GM21381 (cell line): ENCODE measurements around the gene CLEC5A.
"Not testable (repeated sequence)": the region's sequence is repeated elsewhere in the genome, so short reads cannot be mapped to it uniquely, and the experiment has no call there.

ENCODE experiments used
- ATAC-seq: cut with Tn5 transposase; IDR thresholded peaks from one replicate; pipeline ENCODE4 v1.9.1; 2021; ENCODE audit warnings: mild to moderate bottlenecking, moderate library complexity; ENCODE audit not compliant: unreplicated experiment

Gene CLEC5A

GRCh38 chr7:141946796-141947195, at the start of gene CLEC5A:
CLEC5A (minus strand) TSS chr7:141946974; CDS start chr7:141946292, 682 bp downstream.
- ATAC-seq, result no peak

- no peak for ATAC-seq
Measured at GRCh38 chr7:141993354-141993753, 46.6 kb upstream of the CLEC5A start.

- no peak for ATAC-seq
Measured at GRCh38 chr7:141992688-141993087, 45.9 kb upstream of the CLEC5A start.

GRCh38 chr7:141992156-141992555, 45.4 kb upstream of the CLEC5A start:
- no peak for ATAC-seq

GRCh38 chr7:141991140-141991539, 44.4 kb upstream of the CLEC5A start:
- no peak for ATAC-seq

- ATAC-seq, result no peak
Measured at GRCh38 chr7:141990011-141990725, 43.4 kb upstream of the CLEC5A start.

- ATAC-seq, result not testable (repeated sequence)
Measured at GRCh38 chr7:141987803-141988202, 41.0 kb upstream of the CLEC5A start.

- ATAC-seq, result no peak
Measured at GRCh38 chr7:141986923-141987322, 40.1 kb upstream of the CLEC5A start.

- ATAC-seq, result not testable (repeated sequence)
Measured at GRCh38 chr7:141985926-141986325, 39.2 kb upstream of the CLEC5A start.

- no peak for ATAC-seq
Measured at GRCh38 chr7:141979568-141979967, 32.8 kb upstream of the CLEC5A start.

- ATAC-seq, result no peak
Measured at GRCh38 chr7:141978351-141978750, 31.6 kb upstream of the CLEC5A start.

GRCh38 chr7:141976524-141977245, 29.9 kb upstream of the CLEC5A start:
- no peak for ATAC-seq

GRCh38 chr7:141975806-141976523, 29.2 kb upstream of the CLEC5A start:
- peak; percentile 80 for ATAC-seq

- ATAC-seq, result no peak
Measured at GRCh38 chr7:141974831-141975230, 28.1 kb upstream of the CLEC5A start.

GRCh38 chr7:141973673-141974072, 26.9 kb upstream of the CLEC5A start, which contains the start of gene TAS2R38:
TAS2R38 (minus strand) TSS chr7:141973773; CDS start chr7:141973689, 84 bp downstream.
- ATAC-seq, result no peak

- ATAC-seq, result peak; percentile 68
Measured at GRCh38 chr7:141960687-141961422, 14.1 kb upstream of the CLEC5A start.

GRCh38 chr7:141956084-141956483, 9.3 kb upstream of the CLEC5A start:
- no peak for ATAC-seq

GRCh38 chr7:141954334-141954733, 7.6 kb upstream of the CLEC5A start:
- no peak for ATAC-seq

- no peak for ATAC-seq
Measured at GRCh38 chr7:141952461-141952860, 5.7 kb upstream of the CLEC5A start.

- no peak for ATAC-seq
Measured at GRCh38 chr7:141950806-141951205, 4.0 kb upstream of the CLEC5A start.

GRCh38 chr7:141949911-141950310, 3.1 kb upstream of the CLEC5A start:
- ATAC-seq, result no peak
